ENCODE results near the gene SKI.

Gene SKI

GRCh38 chr1:2194898-2195673 is 33.0 kb upstream of the SKI start:
- DNase-seq: peak; percentile 91

GRCh38 chr1:2195785-2196184 is 32.3 kb upstream of the SKI start:
- DNase-seq: no peak

- DNase-seq: no peak
Observed at GRCh38 chr1:2196901-2197638, 31.0 kb upstream of the SKI start.

- DNase-seq: no peak
Observed at GRCh38 chr1:2197707-2198165, 30.4 kb upstream of the SKI start.

- DNase-seq: no peak
Observed at GRCh38 chr1:2198571-2198970, 29.5 kb upstream of the SKI start.

GRCh38 chr1:2199042-2199810 is 28.9 kb upstream of the SKI start:
- DNase-seq: peak; percentile 80

- DNase-seq: no peak
Observed at GRCh38 chr1:2200308-2200943, 27.7 kb upstream of the SKI start.

GRCh38 chr1:2201062-2201461 is 27.1 kb upstream of the SKI start:
- DNase-seq: no peak

GRCh38 chr1:2202008-2202575 is 26.0 kb upstream of the SKI start:
- no peak for DNase-seq

GRCh38 chr1:2202843-2203601 is 25.1 kb upstream of the SKI start:
- DNase-seq: no peak

GRCh38 chr1:2203671-2204414 is 24.3 kb upstream of the SKI start:
- DNase-seq: no peak

- DNase-seq: no peak
Observed at GRCh38 chr1:2204415-2205190, 23.5 kb upstream of the SKI start.

GRCh38 chr1:2205191-2205952 is 22.7 kb upstream of the SKI start:
- DNase-seq: peak; percentile 90

- DNase-seq: no peak
Observed at GRCh38 chr1:2206813-2207487, 21.2 kb upstream of the SKI start.

GRCh38 chr1:2208309-2209239 is 19.5 kb upstream of the SKI start:
- no peak for DNase-seq

GRCh38 chr1:2209400-2210083 is 18.6 kb upstream of the SKI start:
- DNase-seq: no peak

GRCh38 chr1:2210084-2210653 is 17.9 kb upstream of the SKI start:
- DNase-seq: no peak
